Activated naive CD8-positive, alpha-beta T cell treated with anti-CD3 and anti-CD28 coated beads, Interleukin-2, amount 10 ng/mL, durations not matched to agents 7 days and 5 days (primary cell): ENCODE measurements around the gene SPATS2. TPM values are rescaled to one million over a fixed set of nuclear protein-coding genes. Genes with fewer than 3 reads are reported as not detected.
"Not testable (repeated sequence)": the region's sequence is repeated elsewhere in the genome, so short reads cannot be mapped to it uniquely, and the experiment has no call there.

Source experiments
- ATAC-seq: fragments of 150-1000 bp; cut with Tn5 transposase; one replicate; pipeline ENCODE4 v1.10.0; 2021; ENCODE audit warnings: low read depth, moderate library complexity
- POLR2A ChIA-PET: fragments of 350-600 bp; sonication (Branson Sonifier 250); formaldehyde crosslinking; loops from one replicate; lab custom pipeline; 2021; ENCODE audit warnings: antibody characterized with exemption; lab: Charles Lee
- DNase-seq: peaks from one replicate; pipeline ENCODE4 v3.0.0; 2021
- H3K27ac Mint-ChIP-seq: one replicate; pipeline ENCODE4 v1.8.0; 2022; ENCODE audit warnings: mild to moderate bottlenecking, mixed read lengths
- H3K27me3 Mint-ChIP-seq: one replicate; pipeline ENCODE4 v1.8.0; 2022; ENCODE audit warnings: mild to moderate bottlenecking, moderate library complexity, mixed read lengths
- H3K36me3 Mint-ChIP-seq: one replicate; pipeline ENCODE4 v1.8.0; 2021; ENCODE audit warnings: mild to moderate bottlenecking, mixed read lengths
- H3K4me1 Mint-ChIP-seq: one replicate; pipeline ENCODE4 v1.8.0; 2021; ENCODE audit warnings: mixed read lengths
- H3K4me3 Mint-ChIP-seq: one replicate; pipeline ENCODE4 v1.8.0; 2022; ENCODE audit warnings: mild to moderate bottlenecking, moderate library complexity, mixed read lengths
- H3K9me3 Mint-ChIP-seq: one replicate; pipeline ENCODE4 v1.8.0; 2021; ENCODE audit warnings: mixed read lengths
- total RNA-seq, 2 experiments: library from RNA; stranded (reverse); gene quantifications; one replicate each; pipeline ENCODE4 v1.2.3, GENCODE V29; 2021

Gene SPATS2
- total RNA-seq: 10 to 100 TPM; 12.1 to 13.3 TPM

DNA sequence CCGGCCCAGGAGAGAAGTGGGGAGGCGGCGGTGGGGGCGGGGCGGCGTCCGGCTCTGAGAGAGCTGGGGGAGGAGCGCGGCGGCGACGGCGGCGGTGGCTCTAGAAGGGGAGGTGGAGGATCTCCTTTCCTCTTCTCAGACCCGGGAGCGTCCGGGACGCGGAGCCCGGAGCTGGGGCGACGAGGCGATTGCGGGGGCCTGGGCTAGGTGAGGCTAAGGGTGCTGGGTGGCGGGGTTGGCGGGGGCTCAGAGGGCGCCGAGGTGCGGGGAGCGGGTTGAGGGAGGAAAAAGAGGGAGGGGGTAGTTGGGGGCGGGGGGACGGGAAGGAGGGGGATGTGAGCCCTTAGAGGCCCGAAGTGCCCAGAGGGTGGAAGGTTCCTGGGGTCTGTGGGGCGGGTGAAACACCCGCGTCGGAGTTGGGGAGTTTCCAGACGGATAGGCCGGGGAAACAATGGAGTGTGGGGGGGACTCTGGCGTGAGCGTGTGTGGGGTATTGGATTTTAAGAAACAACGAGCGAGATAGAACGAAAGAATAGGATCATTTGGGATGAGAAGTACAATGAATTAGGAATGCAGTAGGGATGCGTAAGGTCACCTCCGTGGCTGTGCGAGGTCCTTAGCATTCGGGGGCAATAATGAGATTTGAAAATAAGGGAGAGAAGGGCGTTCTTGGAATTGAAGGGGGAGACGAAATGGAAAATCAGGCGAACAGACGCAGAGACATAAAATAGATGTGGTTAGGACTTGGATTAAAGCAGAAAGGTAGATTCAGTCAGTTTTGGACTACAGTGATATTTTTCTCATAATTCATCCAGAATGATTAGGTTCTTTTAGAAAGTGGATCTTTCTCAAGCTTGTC lies at the start of gene SPATS2:
TSS of gene SPATS2 (plus strand) at position 82 of the 859 bp plus-strand sequence. CDS start 93,551 bp downstream, outside the sequence.
- DNase-seq (no peak), ATAC-seq (no peak)
- Mint-ChIP-seq H3K9me3 (no peaks in the 10 kb centered on the region), H3K27ac (peak within 1 kb of the TSS; percentile 97), H3K4me3 (peak within 1 kb of the TSS; percentile 90), H3K27me3 (peaks cover 2% of the 10 kb centered on the region), H3K36me3 (peaks cover 8% of the 10 kb centered on the region), H3K4me1 (peaks cover 27% of the 10 kb centered on the region)
- POLR2A ChIA-PET: interaction anchor here (0.6 to 2.6 kb wide), 22 partner anchors 8 to 475 kb away, joined by 3 to 18 read pairs (median 4); partner anchors contain the start of genes BCDIN3D, DNAJC22, MCRS1 and TROAP

DNA sequence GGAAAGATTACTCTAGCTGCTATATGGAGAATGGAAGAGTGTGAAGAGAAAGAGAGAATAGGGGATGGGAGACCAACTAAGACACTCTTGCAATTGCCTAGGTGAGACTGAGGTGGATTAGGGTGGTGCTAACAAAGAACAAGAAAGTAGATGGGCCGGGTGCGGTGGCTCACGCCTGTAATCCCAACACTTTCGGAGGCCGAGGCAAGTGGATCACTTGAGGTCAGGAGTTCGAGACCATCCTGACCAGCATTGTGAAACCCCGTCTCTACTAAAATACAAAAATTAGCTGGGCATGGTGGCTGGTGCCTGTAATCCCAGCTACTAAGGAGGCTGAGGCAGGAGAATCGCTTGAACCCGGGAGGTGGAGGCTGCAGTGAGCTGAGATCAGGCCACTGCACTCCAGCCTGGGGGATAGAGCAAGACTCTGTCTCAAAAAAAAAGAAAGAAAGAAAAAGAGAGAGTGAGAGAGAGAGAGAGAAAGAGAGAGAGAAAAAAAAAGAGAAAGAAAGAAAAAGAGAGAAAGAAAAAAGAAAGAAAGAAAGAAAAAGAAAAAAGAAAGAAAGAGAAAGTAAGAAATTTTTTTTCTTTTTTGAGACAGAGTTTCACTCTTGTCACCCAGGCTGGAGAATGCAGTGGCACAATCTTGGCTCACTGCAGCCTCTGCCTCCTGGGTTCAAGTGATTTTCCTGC lies 46.7 kb upstream of the SPATS2 start:
- H3K9me3 Mint-ChIP-seq, H3K36me3 Mint-ChIP-seq, DNase-seq, ATAC-seq, H3K27ac Mint-ChIP-seq, POLR2A ChIA-PET: not testable (repeated sequence)
- peak overlapping the region; percentile 1 for H3K4me3 Mint-ChIP-seq
- H3K4me1 Mint-ChIP-seq: peaks cover 19% of the 10 kb centered on the region
- peaks cover 10% of the 10 kb centered on the region for H3K27me3 Mint-ChIP-seq

DNA sequence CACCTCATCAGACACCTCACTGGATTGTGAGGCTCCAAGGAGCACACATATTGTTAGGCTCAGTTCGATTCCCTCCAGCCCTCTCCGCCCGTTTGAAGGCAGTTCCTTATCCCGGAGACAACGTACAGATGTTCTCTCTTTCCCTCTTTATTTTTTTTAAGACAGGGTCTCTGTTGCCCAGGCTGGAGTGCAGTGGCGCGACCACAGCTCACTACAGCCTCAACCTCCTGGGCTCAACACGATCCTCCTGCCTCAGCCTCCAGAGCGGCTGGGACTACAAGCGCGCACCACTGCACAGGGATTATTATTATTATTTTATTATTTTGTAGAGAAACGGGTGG lies 44.9 kb upstream of the SPATS2 start:
- Mint-ChIP-seq H3K27ac (peak overlapping the region; percentile 98), H3K4me1 (peaks cover 21% of the 10 kb centered on the region)
- ATAC-seq: no peak

DNA sequence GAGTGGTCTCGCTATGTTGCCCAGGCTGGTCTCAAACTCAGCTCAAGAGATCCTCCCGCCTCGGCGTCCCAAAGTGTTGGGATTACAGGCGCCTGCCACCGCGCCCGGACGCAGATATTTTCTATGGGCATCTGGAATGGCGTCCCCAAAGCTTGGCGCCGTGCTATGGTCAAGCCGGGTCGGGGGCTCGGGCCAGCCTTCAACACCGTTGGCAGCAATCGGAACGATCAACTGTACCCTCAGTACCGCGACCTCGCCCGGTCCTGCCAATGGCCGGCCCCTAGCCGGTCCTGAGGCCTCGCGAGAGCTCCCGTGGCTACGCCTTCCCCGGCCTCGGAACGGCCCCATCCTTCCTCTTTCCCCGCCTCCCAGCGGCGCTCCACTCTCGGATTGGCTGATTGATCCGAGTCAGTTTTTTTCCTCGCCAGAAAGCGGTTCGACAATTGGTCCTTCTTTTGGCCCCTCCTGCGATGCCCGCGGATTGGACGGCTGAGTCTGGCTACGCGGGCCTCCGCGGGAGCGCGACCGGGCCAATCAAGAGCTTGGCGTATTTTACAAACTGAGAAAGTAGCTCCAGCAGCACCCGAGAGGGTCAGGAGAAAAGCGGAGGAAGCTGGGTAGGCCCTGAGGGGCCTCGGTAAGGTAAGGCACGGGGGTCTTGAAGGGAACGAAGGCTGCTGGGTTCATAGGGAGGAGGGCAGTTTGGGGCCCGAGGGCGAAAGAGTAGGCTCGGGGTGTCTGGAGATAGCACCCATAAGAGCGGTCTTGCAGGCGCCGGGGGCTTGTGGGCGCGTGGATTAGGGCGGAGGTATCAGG lies 44.3 kb upstream of the SPATS2 start, which contains the start of gene TROAP:
TSS of gene TROAP (plus strand) at position 548 of the 816 bp plus-strand sequence. CDS start 354 bp downstream, outside the sequence.
- Mint-ChIP-seq H3K9me3 (no peaks in the 10 kb centered on the region), H3K27me3 (peaks cover 5% of the 10 kb centered on the region), H3K4me1 (peaks cover 24% of the 10 kb centered on the region), H3K36me3 (peaks cover 20% of the 10 kb centered on the region), H3K27ac (peak within 1 kb of the TSS; percentile 98), H3K4me3 (peak within 1 kb of the TSS; percentile 100)
- DNase-seq (peak; percentile 95), ATAC-seq (peak; percentile 98)
- POLR2A ChIA-PET: interaction anchor here (0.7 to 2.2 kb wide), 22 partner anchors 8 to 703 kb away, joined by 3 to 23 read pairs (median 4); partner anchors contain the start of genes PRKAG1, RACGAP1, SPATS2 and TUBA1A

More for the DNA sequence above, 44.9 kb upstream of the SPATS2 start:
- Mint-ChIP-seq H3K27me3 (peaks cover 5% of the 10 kb centered on the region), H3K4me3 (peak overlapping the region; percentile 100), H3K36me3 (peaks cover 17% of the 10 kb centered on the region), H3K9me3 (no peaks in the 10 kb centered on the region)
- POLR2A ChIA-PET: interaction anchor here (0.9 to 2.2 kb wide), 13 partner anchors 9 to 264 kb away, joined by 3 to 23 read pairs (median 7); partner anchors contain the start of genes SPATS2, TUBA1B and TUBA1C
- no peak for DNase-seq

DNA sequence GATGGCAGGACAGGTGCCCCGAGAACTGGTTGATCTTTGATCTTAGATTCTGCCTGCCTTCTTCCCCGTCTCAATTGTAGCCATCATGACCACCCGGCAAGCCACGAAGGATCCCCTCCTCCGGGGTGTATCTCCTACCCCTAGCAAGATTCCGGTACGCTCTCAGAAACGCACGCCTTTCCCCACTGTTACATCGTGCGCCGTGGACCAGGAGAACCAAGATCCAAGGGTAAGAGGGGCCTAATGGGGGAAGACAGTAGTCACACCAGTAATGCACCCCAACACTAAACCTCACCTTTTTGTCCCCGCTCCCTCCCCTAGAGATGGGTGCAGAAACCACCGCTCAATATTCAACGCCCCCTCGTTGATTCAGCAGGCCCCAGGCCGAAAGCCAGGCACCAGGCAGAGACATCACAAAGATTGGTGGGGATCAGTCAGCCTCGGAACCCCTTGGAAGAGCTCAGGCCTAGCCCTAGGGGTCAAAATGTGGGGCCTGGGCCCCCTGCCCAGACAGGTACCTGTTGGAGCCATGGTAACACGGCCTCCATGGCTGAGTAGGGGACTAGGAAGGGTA lies 43.7 kb upstream of the SPATS2 start:
- POLR2A ChIA-PET: interaction anchor here (0.6 to 2.2 kb wide), 19 partner anchors 8 to 345 kb away, joined by 3 to 23 read pairs (median 5); partner anchors contain the start of genes DNAJC22, SPATS2, TUBA1A and TUBA1B
- Mint-ChIP-seq H3K4me3 (peak overlapping the region; percentile 100), H3K4me1 (peaks cover 24% of the 10 kb centered on the region), H3K9me3 (no peaks in the 10 kb centered on the region), H3K36me3 (peaks cover 21% of the 10 kb centered on the region), H3K27ac (peak overlapping the region; percentile 98), H3K27me3 (peaks cover 4% of the 10 kb centered on the region)
- no peak for ATAC-seq
- no peak for DNase-seq

DNA sequence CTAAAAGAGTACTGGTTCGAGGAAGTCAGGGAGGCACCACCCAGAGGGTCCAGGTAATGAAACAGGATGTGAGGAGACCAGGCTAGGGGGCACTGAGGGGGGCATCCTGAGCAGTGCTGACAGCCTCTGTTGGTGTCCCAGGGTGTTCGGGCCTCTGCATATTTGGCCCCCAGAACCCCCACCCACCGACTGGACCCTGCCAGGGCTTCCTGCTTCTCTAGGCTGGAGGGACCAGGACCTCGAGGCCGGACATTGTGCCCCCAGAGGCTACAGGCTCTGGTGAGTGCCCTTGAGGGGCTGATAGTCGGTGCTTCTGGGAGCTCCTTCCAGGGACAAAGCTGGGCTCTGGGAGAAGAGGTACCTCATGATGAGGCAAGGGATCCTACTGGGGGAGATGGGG lies 41.7 kb upstream of the SPATS2 start:
- Mint-ChIP-seq H3K4me3 (no peak overlapping the region), H3K36me3 (peaks cover 31% of the 10 kb centered on the region), H3K4me1 (peaks cover 24% of the 10 kb centered on the region), H3K9me3 (no peaks in the 10 kb centered on the region), H3K27me3 (no peaks in the 10 kb centered on the region), H3K27ac (peak overlapping the region; percentile 54)
- ATAC-seq (no peak), DNase-seq (no peak)
- POLR2A ChIA-PET: no interaction called here

DNA sequence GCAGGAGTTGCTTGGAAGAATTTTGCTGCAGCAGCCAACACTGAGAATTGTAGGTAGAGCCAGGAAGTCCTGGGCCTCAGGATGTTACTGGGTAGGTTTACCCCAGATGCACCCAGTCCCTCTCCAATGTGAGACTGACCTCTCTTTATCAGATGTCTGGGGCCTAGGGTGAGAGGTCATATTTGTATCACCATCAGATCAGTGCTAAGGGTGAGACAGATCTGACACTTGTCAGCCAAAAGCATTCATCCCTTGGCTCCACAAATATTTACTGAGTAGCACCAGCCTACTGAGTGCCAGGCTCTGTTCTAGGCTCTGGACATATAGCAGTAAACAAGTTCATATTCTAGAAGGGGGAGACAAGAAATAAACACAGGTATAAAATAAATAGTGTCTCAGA lies 39.9 kb upstream of the SPATS2 start:
- no peak for ATAC-seq
- H3K4me1 Mint-ChIP-seq: peaks cover 17% of the 10 kb centered on the region
- no peak for DNase-seq
- peaks cover 2% of the 10 kb centered on the region for H3K27me3 Mint-ChIP-seq
- POLR2A ChIA-PET: no interaction called here
- H3K9me3 Mint-ChIP-seq: no peaks in the 10 kb centered on the region
- H3K27ac Mint-ChIP-seq: no peak overlapping the region
- peaks cover 43% of the 10 kb centered on the region for H3K36me3 Mint-ChIP-seq
- H3K4me3 Mint-ChIP-seq: no peak overlapping the region

DNA sequence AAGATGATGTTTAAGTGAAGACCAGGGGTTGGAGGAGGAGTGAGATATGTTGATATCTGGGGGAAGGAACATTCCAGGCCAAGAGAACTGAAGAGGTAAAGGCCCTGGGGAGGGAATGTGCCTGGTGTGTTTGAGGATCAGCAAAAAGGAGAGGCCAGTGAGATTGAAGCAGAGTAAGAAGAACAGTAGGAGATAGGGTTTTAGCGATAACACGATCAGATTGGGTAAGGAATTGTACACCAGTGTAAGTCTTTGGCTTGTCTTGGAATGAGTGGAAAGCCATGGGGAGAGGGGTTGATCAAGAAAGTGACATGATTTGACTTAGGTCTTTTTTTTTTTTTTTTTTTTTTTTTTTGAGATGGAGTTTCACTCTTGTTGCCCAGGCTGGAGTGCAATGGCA lies 39.4 kb upstream of the SPATS2 start:
- peaks cover 17% of the 10 kb centered on the region for H3K4me1 Mint-ChIP-seq
- ATAC-seq: no peak
- POLR2A ChIA-PET: interaction anchor here (0.6 kb wide), 1 partner anchor 72 kb away, joined by 3 read pairs; no protein-coding TSS in a partner anchor
- H3K27me3 Mint-ChIP-seq: peaks cover 6% of the 10 kb centered on the region
- H3K27ac Mint-ChIP-seq: no peak overlapping the region
- no peaks in the 10 kb centered on the region for H3K9me3 Mint-ChIP-seq
- H3K36me3 Mint-ChIP-seq: peaks cover 43% of the 10 kb centered on the region
- no peak for DNase-seq
- H3K4me3 Mint-ChIP-seq: no peak overlapping the region

DNA sequence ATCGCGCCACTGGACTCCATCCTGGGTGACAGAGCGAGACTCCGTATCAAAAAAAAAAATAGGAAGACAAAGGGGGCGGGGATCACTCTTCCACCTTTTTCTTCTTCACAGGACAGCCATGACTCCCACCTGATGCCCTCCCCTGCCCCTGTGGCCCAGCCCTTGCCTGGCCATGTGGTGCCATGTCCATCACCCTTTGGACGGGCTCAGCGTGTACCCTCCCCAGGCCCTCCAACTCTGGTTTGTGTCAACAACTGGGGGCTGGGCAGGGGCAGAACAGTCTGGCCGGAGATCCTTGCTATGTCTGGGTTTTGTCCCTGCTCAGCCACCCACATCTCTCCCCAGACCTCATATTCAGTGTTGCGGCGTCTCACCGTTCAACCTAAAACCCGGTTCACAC lies 38.4 kb upstream of the SPATS2 start:
- no peak for DNase-seq
- no peak for ATAC-seq
- Mint-ChIP-seq H3K27me3 (peaks cover 16% of the 10 kb centered on the region), H3K36me3 (peaks cover 42% of the 10 kb centered on the region), H3K4me3 (no peak overlapping the region), H3K27ac (no peak overlapping the region), H3K9me3 (no peaks in the 10 kb centered on the region), H3K4me1 (peaks cover 15% of the 10 kb centered on the region)
- POLR2A ChIA-PET: no interaction called here

DNA sequence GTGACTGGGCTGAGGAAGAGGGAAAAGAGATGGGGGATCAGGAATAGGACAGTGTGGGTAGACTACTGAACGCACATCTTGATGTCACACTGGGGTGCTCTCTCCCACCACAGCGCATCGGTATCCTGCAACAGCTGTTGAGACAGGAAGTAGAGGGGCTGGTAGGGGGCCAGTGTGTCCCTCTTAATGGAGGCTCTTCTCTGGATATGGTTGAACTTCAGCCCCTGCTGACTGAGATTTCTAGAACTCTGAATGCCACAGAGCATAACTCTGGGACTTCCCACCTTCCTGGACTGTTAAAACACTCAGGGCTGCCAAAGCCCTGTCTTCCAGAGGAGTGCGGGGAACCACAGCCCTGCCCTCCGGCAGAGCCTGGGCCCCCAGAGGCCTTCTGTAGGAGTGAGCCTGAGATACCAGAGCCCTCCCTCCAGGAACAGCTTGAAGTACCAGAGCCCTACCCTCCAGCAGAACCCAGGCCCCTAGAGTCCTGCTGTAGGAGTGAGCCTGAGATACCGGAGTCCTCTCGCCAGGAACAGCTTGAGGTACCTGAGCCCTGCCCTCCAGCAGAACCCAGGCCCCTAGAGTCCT lies 37.1 kb upstream of the SPATS2 start:
- Mint-ChIP-seq H3K27me3 (peaks cover 27% of the 10 kb centered on the region), H3K9me3 (no peaks in the 10 kb centered on the region), H3K36me3 (peaks cover 37% of the 10 kb centered on the region), H3K27ac (no peak overlapping the region), H3K4me1 (peaks cover 11% of the 10 kb centered on the region), H3K4me3 (no peak overlapping the region)
- DNase-seq (no peak), ATAC-seq (no peak)
- POLR2A ChIA-PET: interaction anchor here (0.5 to 2.7 kb wide), 2 partner anchors 7 to 14 kb away, joined by 5 to 12 read pairs; partner anchors contain the start of gene TROAP

DNA sequence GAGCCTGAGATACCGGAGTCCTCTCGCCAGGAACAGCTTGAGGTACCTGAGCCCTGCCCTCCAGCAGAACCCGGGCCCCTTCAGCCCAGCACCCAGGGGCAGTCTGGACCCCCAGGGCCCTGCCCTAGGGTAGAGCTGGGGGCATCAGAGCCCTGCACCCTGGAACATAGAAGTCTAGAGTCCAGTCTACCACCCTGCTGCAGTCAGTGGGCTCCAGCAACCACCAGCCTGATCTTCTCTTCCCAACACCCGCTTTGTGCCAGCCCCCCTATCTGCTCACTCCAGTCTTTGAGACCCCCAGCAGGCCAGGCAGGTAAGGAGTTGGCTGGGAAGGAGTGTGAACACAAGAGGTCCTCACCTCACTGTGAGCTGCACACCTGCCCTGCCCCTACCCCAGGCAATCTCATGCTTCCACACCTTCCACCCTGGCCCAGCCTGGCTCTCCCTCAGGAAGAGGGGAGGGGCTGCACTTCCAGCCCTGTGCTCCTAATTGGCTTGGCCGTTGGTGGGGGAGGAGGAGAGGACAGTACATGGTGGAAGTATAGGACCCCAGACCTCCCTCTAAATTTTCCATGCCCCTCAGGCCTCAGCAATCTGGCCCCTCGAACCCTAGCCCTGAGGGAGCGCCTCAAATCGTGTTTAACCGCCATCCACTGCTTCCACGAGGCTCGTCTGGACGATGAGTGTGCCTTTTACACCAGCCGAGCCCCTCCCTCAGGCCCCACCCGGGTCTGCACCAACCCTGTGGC lies 36.5 kb upstream of the SPATS2 start:
- Mint-ChIP-seq H3K36me3 (peaks cover 34% of the 10 kb centered on the region), H3K4me1 (peaks cover 10% of the 10 kb centered on the region), H3K9me3 (no peaks in the 10 kb centered on the region), H3K4me3 (no peak overlapping the region), H3K27me3 (peaks cover 34% of the 10 kb centered on the region), H3K27ac (no peak overlapping the region)
- DNase-seq (no peak), ATAC-seq (no peak)
- POLR2A ChIA-PET: interaction anchor here (0.6 to 2.7 kb wide), 3 partner anchors 8 to 235 kb away, joined by 3 to 12 read pairs (median 3); partner anchors contain the start of gene TROAP
